Body of pancreas (tissue), 4 donors: ENCODE data around the gene MYO18B.

Source experiments
- CTCF ChIP-seq, 7 experiments: fragments of 450-650 bp in 4 of 7; fragments of 200-600 bp in 3 of 7; sonication (generic) in 3 of 7; IDR thresholded peaks; one replicate each; pipeline ENCODE4 v1.5.1; 2016 to 2019; ENCODE audit warnings: antibody characterized with exemption in 7 of 7
- POLR2A ChIP-seq, 3 donors: fragments of 450-650 bp; IDR thresholded peaks; one replicate each; pipeline ENCODE4 v1.6.1; 2016; ENCODE audit warnings: antibody characterized with exemption in 3 of 3, mild to moderate bottlenecking in 2 of 3

GRCh38 chr22:25930788-25931310 lies 188.9 kb downstream of the MYO18B start:
- no peak for TF ChIP-seq CTCF (IDR thresholded peaks at IDR 0.05)
- TF ChIP-seq POLR2A (IDR thresholded peaks at IDR 0.05): no peak
